ENCODE measurements around the gene FBRSL1.
"Not testable (repeated sequence)": the region's sequence is repeated elsewhere in the genome, so short reads cannot be mapped to it uniquely, and the experiment has no call there.

Gene FBRSL1

GRCh38 chr12:132472386-132472785, 17.6 kb upstream of the FBRSL1 start:
- no peak for DNase-seq (ENCODE audit: low read depth in 2 of 2)
- TF ChIP-seq CTCF (IDR thresholded peaks at IDR 0.05; ENCODE audit: low read depth, low read length): no peak
- no peak overlapping the region for H3K4me3 ChIP-seq (replicated peaks in 1 of 2; ENCODE audit: low read depth in 2 of 2, low read length in 2 of 2)

GRCh38 chr12:132474237-132474741, 15.7 kb upstream of the FBRSL1 start:
- H3K4me3 ChIP-seq (replicated peaks in 1 of 2; ENCODE audit: low read depth in 2 of 2, low read length in 2 of 2): no peak overlapping the region
- TF ChIP-seq CTCF (IDR thresholded peaks at IDR 0.05; ENCODE audit: low read depth, low read length): no peak
- no peak for DNase-seq (ENCODE audit: low read depth in 2 of 2)

GRCh38 chr12:132474799-132475303, 15.1 kb upstream of the FBRSL1 start:
- not testable (repeated sequence) for DNase-seq (ENCODE audit: low read depth in 2 of 2)

GRCh38 chr12:132475304-132476037, 14.5 kb upstream of the FBRSL1 start:
- H3K4me3 ChIP-seq (replicated peaks in 1 of 2; ENCODE audit: low read depth in 2 of 2, low read length in 2 of 2): no peak overlapping the region
- no peak for DNase-seq (ENCODE audit: low read depth in 2 of 2)
- no peak for TF ChIP-seq CTCF (IDR thresholded peaks at IDR 0.05; ENCODE audit: low read depth, low read length)

More at GRCh38 chr12:132474799-132475303, 15.1 kb upstream of the FBRSL1 start:
- not testable (repeated sequence) for H3K4me3 ChIP-seq (replicated peaks in 1 of 2; ENCODE audit: low read depth in 2 of 2, low read length in 2 of 2)

- no peak for DNase-seq (ENCODE audit: low read depth in 2 of 2)
- TF ChIP-seq CTCF (IDR thresholded peaks at IDR 0.05; ENCODE audit: low read depth, low read length): no peak
- no peak overlapping the region for H3K4me3 ChIP-seq (replicated peaks in 1 of 2; ENCODE audit: low read depth in 2 of 2, low read length in 2 of 2)
These were observed 13.9 kb upstream of the FBRSL1 start for GRCh38 chr12:132476038-132476414.

DNA sequence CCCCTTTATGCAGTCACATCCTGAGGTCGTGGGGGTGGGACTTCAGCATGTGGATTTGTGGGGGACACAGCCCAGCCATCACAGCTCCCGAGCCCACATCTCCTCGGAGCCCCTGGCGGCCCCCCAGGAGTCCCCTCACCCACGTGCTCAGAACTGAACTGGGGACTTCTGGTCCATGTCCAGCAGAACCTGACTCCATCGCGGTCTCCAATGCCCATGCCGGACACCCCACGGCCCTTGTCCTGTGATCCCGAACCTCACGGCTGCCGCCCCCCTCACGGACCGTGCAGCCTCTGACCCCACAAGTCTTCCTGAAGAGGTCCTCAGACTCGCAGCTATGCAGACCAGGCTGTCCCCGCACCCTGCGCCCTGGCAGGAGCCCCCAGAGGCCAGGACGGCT, 13.5 kb upstream of the FBRSL1 start:
- no peak for DNase-seq (ENCODE audit: low read depth in 2 of 2)
- no peak overlapping the region for H3K4me3 ChIP-seq (replicated peaks in 1 of 2; ENCODE audit: low read depth in 2 of 2, low read length in 2 of 2)
- no peak for TF ChIP-seq CTCF (IDR thresholded peaks at IDR 0.05; ENCODE audit: low read depth, low read length)

DNA sequence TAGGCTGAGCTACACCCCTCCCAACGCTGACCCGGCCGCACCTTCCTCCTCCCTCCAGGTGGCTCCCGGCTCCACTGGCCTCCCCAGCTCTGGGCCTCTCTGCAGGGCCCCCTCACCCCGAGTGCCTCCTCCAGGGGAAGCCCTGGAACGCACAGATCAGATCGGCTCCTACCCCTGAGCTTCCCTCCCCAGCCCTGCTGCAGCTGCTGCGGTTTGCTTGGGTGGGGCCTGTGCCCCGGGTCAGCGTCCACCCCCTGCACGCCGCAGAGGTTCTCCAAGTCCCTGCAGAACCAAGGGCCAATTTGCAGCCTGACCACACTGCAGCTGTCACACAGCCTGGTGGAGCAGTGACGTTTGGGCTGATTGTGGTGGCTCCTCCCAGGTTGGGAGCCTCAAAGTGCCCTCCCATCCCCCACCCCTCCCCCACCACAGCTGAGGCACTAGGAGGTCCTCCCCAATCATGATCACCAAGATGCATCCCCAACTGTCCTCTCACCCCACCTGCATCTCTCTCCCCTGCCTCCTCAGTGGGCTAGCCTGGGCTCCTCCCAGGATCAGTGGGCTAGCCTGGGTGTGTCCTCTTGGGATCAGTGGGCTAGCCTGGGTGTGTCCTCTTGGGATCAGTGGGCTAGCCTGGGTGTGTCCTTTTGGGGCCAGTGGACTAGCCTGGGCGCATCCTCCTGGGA, 12.8 kb upstream of the FBRSL1 start:
- H3K4me3 ChIP-seq (replicated peaks in 1 of 2; ENCODE audit: low read depth in 2 of 2, low read length in 2 of 2): no peak overlapping the region
- no peak for TF ChIP-seq CTCF (IDR thresholded peaks at IDR 0.05; ENCODE audit: low read depth, low read length)
- DNase-seq (ENCODE audit: low read depth in 2 of 2): no peak

Data from cardiac fibroblast (primary cell).